Gastroesophageal sphincter (tissue), 3 donors: ENCODE data around the gene PLOD2.

Experiments used
- POLR2A ChIP-seq, 2 donors: fragments of 450-650 bp; IDR thresholded peaks; one replicate each; pipeline ENCODE4 v1.6.1; 2017; ENCODE audit warnings: antibody characterized with exemption in 2 of 2, mild to moderate bottlenecking in 2 of 2, moderate library complexity in 1 of 2
- TF ChIP-seq, protein P1 (sequence below), 4 experiments: fragments of 200-600 bp in 2 of 4; fragments of 450-650 bp in 2 of 4; sonication (generic) in 1 of 4; IDR thresholded peaks; one replicate each; pipeline ENCODE4 v1.5.1; 2017 to 2019; ENCODE audit warnings: antibody characterized with exemption in 4 of 4, mild to moderate bottlenecking in 2 of 4, moderate library complexity in 2 of 4

DNA sequence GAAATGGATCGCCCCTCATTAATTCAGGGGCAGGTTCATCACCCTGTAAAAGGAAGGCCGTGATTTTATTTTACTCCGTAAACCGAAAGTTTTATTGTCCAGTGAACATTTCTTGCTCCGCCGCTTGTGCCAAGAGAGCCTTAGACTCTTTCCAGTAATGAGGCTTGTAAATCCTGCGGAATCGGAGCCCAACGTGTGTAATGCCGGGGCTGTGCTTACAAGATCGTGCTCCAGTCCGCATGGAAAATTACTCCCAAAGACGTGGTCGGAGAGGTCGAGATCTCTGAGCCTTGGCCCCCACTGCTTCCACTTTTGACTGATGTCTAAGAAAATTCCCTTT lies 649 bp upstream of the PLOD2 start:
- TF ChIP-seq, protein P1, sequence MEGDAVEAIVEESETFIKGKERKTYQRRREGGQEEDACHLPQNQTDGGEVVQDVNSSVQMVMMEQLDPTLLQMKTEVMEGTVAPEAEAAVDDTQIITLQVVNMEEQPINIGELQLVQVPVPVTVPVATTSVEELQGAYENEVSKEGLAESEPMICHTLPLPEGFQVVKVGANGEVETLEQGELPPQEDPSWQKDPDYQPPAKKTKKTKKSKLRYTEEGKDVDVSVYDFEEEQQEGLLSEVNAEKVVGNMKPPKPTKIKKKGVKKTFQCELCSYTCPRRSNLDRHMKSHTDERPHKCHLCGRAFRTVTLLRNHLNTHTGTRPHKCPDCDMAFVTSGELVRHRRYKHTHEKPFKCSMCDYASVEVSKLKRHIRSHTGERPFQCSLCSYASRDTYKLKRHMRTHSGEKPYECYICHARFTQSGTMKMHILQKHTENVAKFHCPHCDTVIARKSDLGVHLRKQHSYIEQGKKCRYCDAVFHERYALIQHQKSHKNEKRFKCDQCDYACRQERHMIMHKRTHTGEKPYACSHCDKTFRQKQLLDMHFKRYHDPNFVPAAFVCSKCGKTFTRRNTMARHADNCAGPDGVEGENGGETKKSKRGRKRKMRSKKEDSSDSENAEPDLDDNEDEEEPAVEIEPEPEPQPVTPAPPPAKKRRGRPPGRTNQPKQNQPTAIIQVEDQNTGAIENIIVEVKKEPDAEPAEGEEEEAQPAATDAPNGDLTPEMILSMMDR (IDR thresholded peaks at IDR 0.05) = no peak
- no peak for TF ChIP-seq POLR2A (IDR thresholded peaks at IDR 0.05)
